CD8-positive, alpha-beta memory T cell (primary cell): ENCODE results near the gene PARD3. TPM values are rescaled to one million over a fixed set of nuclear protein-coding genes. Genes with fewer than 3 reads are reported as not detected.

Experiments
- CTCF ChIA-PET: fragments of 350-600 bp; sonication (Branson Sonifier 250); formaldehyde crosslinking; loops from one replicate; lab custom pipeline; 2021; ENCODE audit warnings: antibody characterized with exemption; lab: Charles Lee
- POLR2A ChIA-PET: fragments of 350-600 bp; sonication (Branson Sonifier 250); formaldehyde crosslinking; loops from one replicate; lab custom pipeline; 2021; ENCODE audit warnings: antibody characterized with exemption; lab: Charles Lee
- DNase-seq, 5 donors: peaks; one replicate each; pipeline versions ENCODE4 v3.0.0 to v3.0.0-alpha.2; 2020 to 2022; ENCODE audit warnings: mixed read lengths in 1 of 5
- H3K27ac ChIP-seq: one replicate; pipeline ENCODE4 v1.7.0; 2013; ENCODE audit warnings: low read depth, mild to moderate bottlenecking, low read length, moderate library complexity
- H3K27me3 ChIP-seq: 2 replicates; pipeline ENCODE4 v1.7.0; 2013; ENCODE audit warnings: low read length, mild to moderate bottlenecking; ENCODE audit not compliant: insufficient read depth, poor library complexity, severe bottlenecking
- H3K36me3 ChIP-seq: 2 replicates; pipeline ENCODE4 v1.7.0; 2013; ENCODE audit warnings: mild to moderate bottlenecking, low read length, moderate library complexity; ENCODE audit not compliant: insufficient read depth
- H3K4me1 ChIP-seq: 2 replicates; pipeline ENCODE4 v1.7.0; 2013; ENCODE audit warnings: mild to moderate bottlenecking, low read length, moderate library complexity; ENCODE audit not compliant: insufficient read depth
- H3K4me3 ChIP-seq: 2 replicates; pipeline ENCODE4 v1.7.0; 2013; ENCODE audit warnings: mild to moderate bottlenecking, low read length
- H3K9me3 ChIP-seq: 2 replicates; pipeline ENCODE4 v1.7.0; 2013; ENCODE audit warnings: mild to moderate bottlenecking, low read length
- H3K27ac Mint-ChIP-seq, 8 donors: one replicate each; pipeline ENCODE4 v1.8.0; 2020 to 2021; ENCODE audit warnings: mixed read lengths in 8 of 8, mild to moderate bottlenecking in 6 of 8, inconsistent platforms in 3 of 8, moderate library complexity in 3 of 8
- H3K27me3 Mint-ChIP-seq, 2 donors: one replicate each; pipeline ENCODE4 v1.8.0; 2020 to 2021; ENCODE audit warnings: mixed read lengths in 2 of 2, mild to moderate bottlenecking in 1 of 2, moderate library complexity in 1 of 2
- H3K36me3 Mint-ChIP-seq, 3 donors: one replicate each; pipeline ENCODE4 v1.8.0; 2020 to 2021; ENCODE audit warnings: mixed read lengths in 3 of 3, inconsistent platforms in 1 of 3, mild to moderate bottlenecking in 1 of 3
- H3K4me1 Mint-ChIP-seq, 3 donors: one replicate each; pipeline ENCODE4 v1.8.0; 2020 to 2021; ENCODE audit warnings: mixed read lengths in 3 of 3, inconsistent platforms in 1 of 3, mild to moderate bottlenecking in 1 of 3
- H3K4me3 Mint-ChIP-seq, 7 donors: one replicate each; pipeline ENCODE4 v1.8.0; 2020 to 2021; ENCODE audit warnings: mixed read lengths in 7 of 7, mild to moderate bottlenecking in 6 of 7, moderate library complexity in 4 of 7, inconsistent platforms in 2 of 7
- H3K9me3 Mint-ChIP-seq, 5 donors: one replicate each; pipeline ENCODE4 v1.8.0; 2020 to 2022; ENCODE audit warnings: mixed read lengths in 5 of 5, mild to moderate bottlenecking in 3 of 5, moderate library complexity in 2 of 5, inconsistent platforms in 1 of 5
- polyA plus RNA-seq: library from polyadenylated mRNA; unstranded; fragments of 300-500 nt; fragmentation: Illumina TruSeq; gene quantifications from one replicate; pipeline ENCODE4 v1.2.3, GENCODE V29; 2021
- total RNA-seq, 2 experiments: library from RNA; stranded (reverse); gene quantifications; one replicate each; pipeline ENCODE4 v1.2.3, GENCODE V29; 2021

The PARD3 gene
- total and polyA plus RNA-seq, 3 experiments from 2014 or later: 0.27 to 0.46 TPM; not detected in 1

DNA sequence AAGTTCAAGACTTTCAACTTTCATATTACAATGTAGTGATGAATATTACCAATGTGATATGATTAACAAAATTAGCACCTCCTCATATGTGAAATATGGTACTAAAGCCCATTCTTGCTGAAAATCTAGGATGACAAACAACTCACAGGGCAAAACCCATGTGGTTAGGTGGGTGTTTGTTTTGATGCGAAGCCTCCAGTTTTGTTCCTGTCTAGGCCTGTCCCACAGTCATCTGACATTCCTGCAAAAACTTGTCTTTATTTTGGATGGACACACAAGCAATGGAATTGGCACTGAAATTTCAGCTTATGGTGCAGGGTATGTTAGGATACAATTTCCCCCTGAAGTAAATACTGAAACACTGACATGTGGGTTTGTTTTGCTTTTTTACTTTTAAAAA lies 95.3 kb downstream of the PARD3 start:
- Mint-ChIP-seq H3K4me3 (no peak overlapping the region), H3K27ac (no peak overlapping the region), H3K36me3 (no peaks in the 10 kb centered on the region), H3K9me3 (no peaks in the 10 kb centered on the region), H3K4me1 (no peaks in the 10 kb centered on the region), H3K27me3 (peaks cover 1 to 8% of the 10 kb centered on the region in 2 donors)
- ChIA-PET CTCF (no interaction called here), POLR2A (no interaction called here)
- Histone ChIP-seq H3K4me1 (no peaks in the 10 kb centered on the region), H3K4me3 (no peak overlapping the region), H3K36me3 (no peaks in the 10 kb centered on the region), H3K9me3 (no peaks in the 10 kb centered on the region), H3K27ac (no peak overlapping the region), H3K27me3 (no peaks in the 10 kb centered on the region)
- DNase-seq: no peak

DNA sequence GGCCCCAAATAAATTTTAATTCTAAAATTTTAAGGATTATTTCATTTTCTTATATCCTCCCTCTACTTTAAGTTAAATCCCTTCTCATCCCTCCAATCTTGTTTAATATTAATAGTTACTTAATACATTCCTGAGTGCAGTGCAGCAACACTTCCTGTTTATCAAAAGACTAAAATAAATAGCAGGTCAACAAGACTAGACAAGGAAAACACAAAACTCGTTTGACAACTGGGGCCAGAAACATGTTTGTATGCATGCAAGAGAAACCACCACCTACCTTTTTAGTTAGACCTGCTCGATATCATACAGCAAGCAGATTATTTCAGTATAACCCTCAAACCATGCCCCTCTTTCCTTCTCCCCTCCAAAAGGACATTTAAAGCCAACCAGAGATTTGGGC lies 95.8 kb downstream of the PARD3 start:
- H3K9me3 Mint-ChIP-seq: no peaks in the 10 kb centered on the region
- H3K36me3 Mint-ChIP-seq: no peaks in the 10 kb centered on the region
- no peaks in the 10 kb centered on the region for H3K9me3 ChIP-seq
- POLR2A ChIA-PET: no interaction called here
- H3K27ac Mint-ChIP-seq: no peak overlapping the region
- no peaks in the 10 kb centered on the region for H3K4me1 Mint-ChIP-seq
- H3K4me3 ChIP-seq: no peak overlapping the region
- H3K27ac ChIP-seq: no peak overlapping the region
- H3K36me3 ChIP-seq: no peaks in the 10 kb centered on the region
- no peak for DNase-seq
- H3K4me3 Mint-ChIP-seq: no peak overlapping the region
- peaks cover 1 to 8% of the 10 kb centered on the region in 2 donors for H3K27me3 Mint-ChIP-seq
- no peaks in the 10 kb centered on the region for H3K27me3 ChIP-seq
- CTCF ChIA-PET: no interaction called here
- H3K4me1 ChIP-seq: no peaks in the 10 kb centered on the region

DNA sequence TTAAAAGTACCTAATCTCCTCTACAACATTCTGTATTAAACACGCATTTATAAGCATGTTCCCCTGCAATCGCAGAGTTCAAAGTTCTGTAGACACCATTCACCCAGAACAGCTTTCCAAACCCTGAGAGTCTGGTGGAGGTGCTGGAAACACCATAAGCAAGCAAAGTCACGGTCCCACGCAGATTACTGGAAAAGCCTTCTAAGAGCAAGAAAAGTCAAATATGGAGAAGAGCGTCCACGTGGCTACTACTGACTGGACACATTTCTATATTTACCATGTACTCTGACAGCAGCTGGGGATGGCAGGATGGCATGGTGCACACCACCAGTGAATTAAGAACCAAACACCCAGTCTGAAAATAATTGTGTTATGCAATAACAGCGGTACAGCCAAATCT lies 97.7 kb downstream of the PARD3 start:
- Mint-ChIP-seq H3K9me3 (no peaks in the 10 kb centered on the region), H3K36me3 (no peaks in the 10 kb centered on the region), H3K4me1 (no peaks in the 10 kb centered on the region), H3K27ac (no peak overlapping the region), H3K27me3 (peaks cover 4% of the 10 kb centered on the region in 2 donors), H3K4me3 (no peak overlapping the region)
- no peak overlapping the region for H3K4me3 ChIP-seq
- H3K27ac ChIP-seq: no peak overlapping the region
- H3K4me1 ChIP-seq: no peaks in the 10 kb centered on the region
- POLR2A ChIA-PET: no interaction called here
- CTCF ChIA-PET: no interaction called here
- no peaks in the 10 kb centered on the region for H3K9me3 ChIP-seq
- DNase-seq: no peak
- no peaks in the 10 kb centered on the region for H3K27me3 ChIP-seq
- no peaks in the 10 kb centered on the region for H3K36me3 ChIP-seq

GRCh38 chr10:34716958-34717357 lies 98.1 kb downstream of the PARD3 start:
- Histone ChIP-seq H3K4me3 (no peak overlapping the region), H3K9me3 (no peaks in the 10 kb centered on the region), H3K36me3 (no peaks in the 10 kb centered on the region), H3K4me1 (no peaks in the 10 kb centered on the region), H3K27ac (no peak overlapping the region), H3K27me3 (no peaks in the 10 kb centered on the region)
- Mint-ChIP-seq H3K27me3 (peaks cover 4% of the 10 kb centered on the region in 2 donors), H3K4me3 (no peak overlapping the region), H3K27ac (no peak overlapping the region), H3K9me3 (no peaks in the 10 kb centered on the region), H3K36me3 (no peaks in the 10 kb centered on the region), H3K4me1 (no peaks in the 10 kb centered on the region)
- ChIA-PET CTCF (no interaction called here), POLR2A (no interaction called here)
- no peak for DNase-seq

- ChIA-PET POLR2A (no interaction called here), CTCF (no interaction called here)
- no peaks in the 10 kb centered on the region for H3K36me3 Mint-ChIP-seq
- H3K4me3 Mint-ChIP-seq: no peak overlapping the region
- no peaks in the 10 kb centered on the region for H3K27me3 ChIP-seq
- H3K27me3 Mint-ChIP-seq: peaks cover 4% of the 10 kb centered on the region in 2 donors
- no peak overlapping the region for H3K27ac ChIP-seq
- no peaks in the 10 kb centered on the region for H3K4me1 ChIP-seq
- H3K9me3 Mint-ChIP-seq: no peaks in the 10 kb centered on the region
- H3K4me1 Mint-ChIP-seq: no peaks in the 10 kb centered on the region
- no peak overlapping the region for H3K27ac Mint-ChIP-seq
- H3K36me3 ChIP-seq: no peaks in the 10 kb centered on the region
- no peaks in the 10 kb centered on the region for H3K9me3 ChIP-seq
- no peak overlapping the region for H3K4me3 ChIP-seq
- DNase-seq: no peak
Observed at GRCh38 chr10:34716234-34716633, 98.9 kb downstream of the PARD3 start.

GRCh38 chr10:34715511-34716187 lies 99.4 kb downstream of the PARD3 start:
- CTCF ChIA-PET: no interaction called here
- Histone ChIP-seq H3K9me3 (no peaks in the 10 kb centered on the region), H3K27me3 (no peaks in the 10 kb centered on the region), H3K27ac (no peak overlapping the region), H3K4me3 (no peak overlapping the region), H3K4me1 (no peaks in the 10 kb centered on the region), H3K36me3 (no peaks in the 10 kb centered on the region)
- POLR2A ChIA-PET: no interaction called here
- Mint-ChIP-seq H3K4me3 (no peak overlapping the region), H3K4me1 (no peaks in the 10 kb centered on the region), H3K36me3 (no peaks in the 10 kb centered on the region), H3K27ac (no peak overlapping the region), H3K9me3 (no peaks in the 10 kb centered on the region), H3K27me3 (peaks cover 4% of the 10 kb centered on the region in 2 donors)
- no peak for DNase-seq

DNA sequence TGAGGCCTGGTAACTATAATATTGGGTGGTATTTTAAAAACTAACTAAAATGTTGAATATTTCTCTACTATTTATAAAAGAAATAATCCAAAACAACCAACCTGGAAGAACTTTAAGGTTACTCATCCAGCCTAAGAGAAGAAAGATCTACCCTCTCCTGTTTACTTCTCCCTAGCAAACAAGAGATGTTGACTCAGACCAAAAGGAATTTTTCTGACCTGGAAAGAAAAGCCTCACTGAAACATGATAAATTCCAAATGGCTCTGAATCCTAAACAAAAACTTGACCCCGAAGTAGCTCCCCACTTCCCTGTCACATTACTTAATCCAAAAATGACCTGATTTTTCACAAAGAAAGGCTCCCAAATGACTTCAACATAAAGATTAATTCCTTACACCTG lies 101.2 kb downstream of the PARD3 start:
- Histone ChIP-seq H3K36me3 (no peaks in the 10 kb centered on the region), H3K4me1 (no peaks in the 10 kb centered on the region), H3K4me3 (no peak overlapping the region), H3K27ac (no peak overlapping the region), H3K27me3 (no peaks in the 10 kb centered on the region), H3K9me3 (no peaks in the 10 kb centered on the region)
- ChIA-PET CTCF (no interaction called here), POLR2A (no interaction called here)
- Mint-ChIP-seq H3K4me3 (no peak overlapping the region), H3K4me1 (no peaks in the 10 kb centered on the region), H3K9me3 (no peaks in the 10 kb centered on the region), H3K36me3 (no peaks in the 10 kb centered on the region), H3K27ac (no peak overlapping the region), H3K27me3 (peaks cover 4% of the 10 kb centered on the region in 2 donors)
- no peak for DNase-seq

DNA sequence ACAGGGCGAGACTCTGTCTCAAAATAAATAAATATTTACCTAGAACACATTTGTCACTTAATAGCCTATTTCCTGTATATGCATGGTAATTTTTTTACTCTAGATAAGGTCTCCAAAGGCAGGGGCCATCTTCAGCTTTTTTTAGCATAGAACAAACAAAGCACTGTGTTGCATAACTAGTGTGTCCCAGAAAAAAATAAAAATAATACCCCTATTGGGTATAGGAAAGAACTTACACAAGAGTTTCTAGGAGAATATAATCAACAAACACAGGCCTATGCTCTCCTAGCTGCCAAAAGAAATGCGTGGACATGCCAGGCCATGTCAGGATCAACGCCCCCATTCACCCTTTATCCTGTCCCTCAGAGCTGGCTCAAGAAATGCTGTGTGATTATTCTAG lies 103.6 kb downstream of the PARD3 start:
- CTCF ChIA-PET: no interaction called here
- no peak overlapping the region for H3K27ac Mint-ChIP-seq
- DNase-seq: no peak
- H3K36me3 Mint-ChIP-seq: no peaks in the 10 kb centered on the region
- H3K4me1 Mint-ChIP-seq: no peaks in the 10 kb centered on the region
- no peaks in the 10 kb centered on the region for H3K36me3 ChIP-seq
- no peaks in the 10 kb centered on the region for H3K9me3 ChIP-seq
- H3K9me3 Mint-ChIP-seq: no peaks in the 10 kb centered on the region
- peaks cover 3 to 4% of the 10 kb centered on the region in 2 donors for H3K27me3 Mint-ChIP-seq
- no peak overlapping the region for H3K4me3 Mint-ChIP-seq
- POLR2A ChIA-PET: no interaction called here
- no peaks in the 10 kb centered on the region for H3K27me3 ChIP-seq
- H3K4me3 ChIP-seq: no peak overlapping the region
- H3K4me1 ChIP-seq: no peaks in the 10 kb centered on the region
- H3K27ac ChIP-seq: no peak overlapping the region
